GM10266 (cell line): ENCODE data around the gene DNM3.

Source experiments
- DNase-seq: peaks from one replicate; pipeline ENCODE4 v3.0.0; 2012; ENCODE audit errors: extremely low spot score
- TF ChIP-seq, protein P1 (sequence below): IDR thresholded peaks from 2 replicates; pipeline ENCODE4 v1.5.1; 2012; ENCODE audit warnings: mild to moderate bottlenecking, low read depth; ENCODE audit not compliant: control insufficient read depth, insufficient read depth; ENCODE audit errors: missing control alignments

DNM3 gene

GRCh38 chr1:172286629-172287076 is 445.4 kb downstream of the DNM3 start:
- TF ChIP-seq, protein P1, sequence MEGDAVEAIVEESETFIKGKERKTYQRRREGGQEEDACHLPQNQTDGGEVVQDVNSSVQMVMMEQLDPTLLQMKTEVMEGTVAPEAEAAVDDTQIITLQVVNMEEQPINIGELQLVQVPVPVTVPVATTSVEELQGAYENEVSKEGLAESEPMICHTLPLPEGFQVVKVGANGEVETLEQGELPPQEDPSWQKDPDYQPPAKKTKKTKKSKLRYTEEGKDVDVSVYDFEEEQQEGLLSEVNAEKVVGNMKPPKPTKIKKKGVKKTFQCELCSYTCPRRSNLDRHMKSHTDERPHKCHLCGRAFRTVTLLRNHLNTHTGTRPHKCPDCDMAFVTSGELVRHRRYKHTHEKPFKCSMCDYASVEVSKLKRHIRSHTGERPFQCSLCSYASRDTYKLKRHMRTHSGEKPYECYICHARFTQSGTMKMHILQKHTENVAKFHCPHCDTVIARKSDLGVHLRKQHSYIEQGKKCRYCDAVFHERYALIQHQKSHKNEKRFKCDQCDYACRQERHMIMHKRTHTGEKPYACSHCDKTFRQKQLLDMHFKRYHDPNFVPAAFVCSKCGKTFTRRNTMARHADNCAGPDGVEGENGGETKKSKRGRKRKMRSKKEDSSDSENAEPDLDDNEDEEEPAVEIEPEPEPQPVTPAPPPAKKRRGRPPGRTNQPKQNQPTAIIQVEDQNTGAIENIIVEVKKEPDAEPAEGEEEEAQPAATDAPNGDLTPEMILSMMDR, result no peak
- DNase-seq, result no peak

DNA sequence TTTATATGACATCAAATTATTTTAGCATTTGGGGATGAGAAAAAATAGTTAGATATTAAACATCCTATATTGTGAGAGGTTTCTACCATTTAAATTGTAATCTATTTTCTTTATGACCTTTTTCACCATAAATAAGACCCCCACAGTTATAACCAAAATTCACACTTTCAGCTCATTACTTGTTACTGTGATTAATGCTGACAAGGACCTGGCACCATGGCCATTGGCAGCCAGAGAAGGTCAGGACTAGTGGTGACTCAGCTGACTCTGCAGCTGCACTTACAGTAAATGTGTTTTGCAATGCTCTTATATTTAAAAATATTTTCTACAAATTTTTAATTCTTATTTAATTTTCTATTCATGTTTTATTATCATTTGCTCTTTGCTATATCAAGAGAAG is 445.9 kb downstream of the DNM3 start:
- no peak for DNase-seq
- TF ChIP-seq, protein P1, result no peak

GRCh38 chr1:172288581-172288980 is 447.3 kb downstream of the DNM3 start:
- no peak for DNase-seq
- TF ChIP-seq, protein P1, result no peak

GRCh38 chr1:172289448-172289847 is 448.1 kb downstream of the DNM3 start:
- no peak for DNase-seq
- TF ChIP-seq, protein P1, result no peak

- TF ChIP-seq, protein P1, result no peak
- DNase-seq, result no peak
Measured at GRCh38 chr1:172292840-172293239, 451.5 kb downstream of the DNM3 start.

- TF ChIP-seq, protein P1, result no peak
- no peak for DNase-seq
Measured at GRCh38 chr1:172293429-172293828, 452.1 kb downstream of the DNM3 start.

DNA sequence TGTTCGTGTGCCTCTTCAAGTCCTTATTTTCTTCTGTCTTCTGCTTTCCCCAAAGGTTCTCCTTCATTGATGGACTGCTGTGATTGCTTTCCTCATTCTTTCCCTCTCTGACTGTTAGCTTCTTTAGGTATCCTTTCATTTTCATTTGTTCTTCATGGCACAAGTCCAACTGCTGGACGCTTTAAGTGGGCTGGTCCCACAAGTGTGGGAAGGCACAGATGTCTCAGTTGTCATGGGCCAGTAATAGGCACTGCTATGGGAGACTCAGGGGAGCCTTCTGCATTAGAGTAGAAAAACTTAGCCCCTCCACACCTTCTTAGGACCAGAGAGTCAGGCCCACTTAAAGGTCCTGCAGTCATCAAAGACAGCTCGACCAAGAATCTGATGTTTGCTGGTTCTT is 456.8 kb downstream of the DNM3 start:
- DNase-seq, result peak; percentile 6
- TF ChIP-seq, protein P1, result no peak

DNA sequence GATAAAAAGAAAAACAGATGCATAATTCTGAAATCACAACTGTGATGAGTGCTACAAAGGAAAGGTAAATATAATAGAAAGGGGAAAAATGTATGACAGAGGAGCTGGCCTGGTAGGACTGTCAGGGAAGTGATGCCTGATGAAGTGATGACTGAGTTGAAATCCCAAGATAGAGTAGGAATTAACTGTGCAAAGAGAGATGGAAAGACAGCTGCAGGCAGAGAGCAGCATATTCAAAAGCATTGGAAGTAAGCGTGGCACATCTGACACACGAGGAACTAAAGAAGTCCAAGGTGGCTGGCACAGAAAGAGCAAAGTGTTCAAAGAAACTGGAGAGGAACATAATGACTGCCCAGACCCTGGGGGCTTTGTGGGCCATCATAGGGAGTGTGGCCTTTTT is 457.6 kb downstream of the DNM3 start:
- TF ChIP-seq, protein P1, result no peak

More for the DNA sequence above, 457.6 kb downstream of the DNM3 start:
- DNase-seq, result no peak
